Measurements from ENCODE around the gene ELL3. TPM values are rescaled to one million over a fixed set of nuclear protein-coding genes. Genes with fewer than 3 reads are reported as not detected.
A peak's percentile ranks its signal among the peaks of the same experiment; 100 is the strongest.
"Not testable (repeated sequence)": the region's sequence is repeated elsewhere in the genome, so short reads cannot be mapped to it uniquely, and the experiment has no call there.

ELL3 gene
- polyA plus RNA-seq, 1 donor from 2014 or later = 2.2 TPM

DNA sequence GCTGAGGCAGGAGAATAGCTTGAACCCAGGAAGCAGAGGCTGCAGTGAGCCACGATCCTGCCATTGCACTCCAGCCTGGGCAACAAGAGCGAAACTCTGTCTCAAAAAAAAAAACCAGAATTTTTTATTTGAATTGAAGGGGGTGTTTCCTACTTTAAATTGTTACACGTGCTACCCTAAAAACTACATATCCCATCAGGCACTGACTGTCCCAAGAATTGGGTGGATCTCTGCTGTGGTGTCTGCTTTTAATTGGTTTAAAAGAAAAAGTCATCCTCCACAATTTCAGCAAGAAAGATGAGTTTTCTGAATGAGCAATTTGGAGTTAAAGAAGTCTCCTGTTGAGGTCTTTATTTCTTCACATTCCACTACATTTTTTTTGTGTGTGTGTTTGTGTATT is 28.4 kb downstream of the ELL3 start:
- Histone ChIP-seq H3K9ac (ENCODE audit: low read length) (no peak overlapping the region), H3K36me3 (ENCODE audit: insufficient read depth, low read length) (no peaks in the 10 kb centered on the region), H3K27ac (ENCODE audit: low read length) (no peak overlapping the region), H3K9me3 (ENCODE audit: low read length) (no peaks in the 10 kb centered on the region), H3K4me2 (ENCODE audit: low read length) (no peak overlapping the region), H2AFZ (ENCODE audit: low read depth, low read length) (no peak overlapping the region), H4K20me1 (ENCODE audit: insufficient read depth) (no peaks in the 10 kb centered on the region), H3K9me2 (ENCODE audit: insufficient read depth, low read length) (no peaks in the 10 kb centered on the region), H3K79me2 (replicated peaks; ENCODE audit: insufficient read depth, low read length) (peaks cover 42% of the 10 kb centered on the region), H3F3A (ENCODE audit: insufficient read depth, low read length, poor library complexity, severe bottlenecking) (no peaks in the 10 kb centered on the region), H3K4me3 (ENCODE audit: low read length) (peak overlapping the region; percentile 74), H3K27me3 (ENCODE audit: insufficient read depth, low read depth, low read length) (no peaks in the 10 kb centered on the region)
- TF ChIP-seq, protein P1, sequence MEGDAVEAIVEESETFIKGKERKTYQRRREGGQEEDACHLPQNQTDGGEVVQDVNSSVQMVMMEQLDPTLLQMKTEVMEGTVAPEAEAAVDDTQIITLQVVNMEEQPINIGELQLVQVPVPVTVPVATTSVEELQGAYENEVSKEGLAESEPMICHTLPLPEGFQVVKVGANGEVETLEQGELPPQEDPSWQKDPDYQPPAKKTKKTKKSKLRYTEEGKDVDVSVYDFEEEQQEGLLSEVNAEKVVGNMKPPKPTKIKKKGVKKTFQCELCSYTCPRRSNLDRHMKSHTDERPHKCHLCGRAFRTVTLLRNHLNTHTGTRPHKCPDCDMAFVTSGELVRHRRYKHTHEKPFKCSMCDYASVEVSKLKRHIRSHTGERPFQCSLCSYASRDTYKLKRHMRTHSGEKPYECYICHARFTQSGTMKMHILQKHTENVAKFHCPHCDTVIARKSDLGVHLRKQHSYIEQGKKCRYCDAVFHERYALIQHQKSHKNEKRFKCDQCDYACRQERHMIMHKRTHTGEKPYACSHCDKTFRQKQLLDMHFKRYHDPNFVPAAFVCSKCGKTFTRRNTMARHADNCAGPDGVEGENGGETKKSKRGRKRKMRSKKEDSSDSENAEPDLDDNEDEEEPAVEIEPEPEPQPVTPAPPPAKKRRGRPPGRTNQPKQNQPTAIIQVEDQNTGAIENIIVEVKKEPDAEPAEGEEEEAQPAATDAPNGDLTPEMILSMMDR (IDR thresholded peaks at IDR 0.05; ENCODE audit: poor library complexity, severe bottlenecking) = no peak
- TF ChIP-seq RAD21 (conservative IDR thresholded peaks at IDR 0.05) = no peak
- no peak for TF ChIP-seq POLR2AphosphoS5 (IDR thresholded peaks at IDR 0.05)
- no peak for TF ChIP-seq EZH2 (IDR thresholded peaks at IDR 0.05; ENCODE audit: borderline replicate concordance, insufficient read depth, low read length, poor library complexity, severe bottlenecking)
- no peak for TF ChIP-seq TAF1 (IDR thresholded peaks at IDR 0.05; ENCODE audit: low read depth)
- TF ChIP-seq MXI1 (conservative IDR thresholded peaks at IDR 0.05; ENCODE audit: poor library complexity, severe bottlenecking) = no peak
- TF ChIP-seq EP300 (conservative IDR thresholded peaks at IDR 0.05; ENCODE audit: poor library complexity, severe bottlenecking) = no peak
- no peak for TF ChIP-seq SMC3 (conservative IDR thresholded peaks at IDR 0.05; ENCODE audit: poor library complexity)
- TF ChIP-seq, protein P2, sequence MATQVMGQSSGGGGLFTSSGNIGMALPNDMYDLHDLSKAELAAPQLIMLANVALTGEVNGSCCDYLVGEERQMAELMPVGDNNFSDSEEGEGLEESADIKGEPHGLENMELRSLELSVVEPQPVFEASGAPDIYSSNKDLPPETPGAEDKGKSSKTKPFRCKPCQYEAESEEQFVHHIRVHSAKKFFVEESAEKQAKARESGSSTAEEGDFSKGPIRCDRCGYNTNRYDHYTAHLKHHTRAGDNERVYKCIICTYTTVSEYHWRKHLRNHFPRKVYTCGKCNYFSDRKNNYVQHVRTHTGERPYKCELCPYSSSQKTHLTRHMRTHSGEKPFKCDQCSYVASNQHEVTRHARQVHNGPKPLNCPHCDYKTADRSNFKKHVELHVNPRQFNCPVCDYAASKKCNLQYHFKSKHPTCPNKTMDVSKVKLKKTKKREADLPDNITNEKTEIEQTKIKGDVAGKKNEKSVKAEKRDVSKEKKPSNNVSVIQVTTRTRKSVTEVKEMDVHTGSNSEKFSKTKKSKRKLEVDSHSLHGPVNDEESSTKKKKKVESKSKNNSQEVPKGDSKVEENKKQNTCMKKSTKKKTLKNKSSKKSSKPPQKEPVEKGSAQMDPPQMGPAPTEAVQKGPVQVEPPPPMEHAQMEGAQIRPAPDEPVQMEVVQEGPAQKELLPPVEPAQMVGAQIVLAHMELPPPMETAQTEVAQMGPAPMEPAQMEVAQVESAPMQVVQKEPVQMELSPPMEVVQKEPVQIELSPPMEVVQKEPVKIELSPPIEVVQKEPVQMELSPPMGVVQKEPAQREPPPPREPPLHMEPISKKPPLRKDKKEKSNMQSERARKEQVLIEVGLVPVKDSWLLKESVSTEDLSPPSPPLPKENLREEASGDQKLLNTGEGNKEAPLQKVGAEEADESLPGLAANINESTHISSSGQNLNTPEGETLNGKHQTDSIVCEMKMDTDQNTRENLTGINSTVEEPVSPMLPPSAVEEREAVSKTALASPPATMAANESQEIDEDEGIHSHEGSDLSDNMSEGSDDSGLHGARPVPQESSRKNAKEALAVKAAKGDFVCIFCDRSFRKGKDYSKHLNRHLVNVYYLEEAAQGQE (IDR thresholded peaks at IDR 0.05; ENCODE audit: borderline replicate concordance) = no peak

DNA sequence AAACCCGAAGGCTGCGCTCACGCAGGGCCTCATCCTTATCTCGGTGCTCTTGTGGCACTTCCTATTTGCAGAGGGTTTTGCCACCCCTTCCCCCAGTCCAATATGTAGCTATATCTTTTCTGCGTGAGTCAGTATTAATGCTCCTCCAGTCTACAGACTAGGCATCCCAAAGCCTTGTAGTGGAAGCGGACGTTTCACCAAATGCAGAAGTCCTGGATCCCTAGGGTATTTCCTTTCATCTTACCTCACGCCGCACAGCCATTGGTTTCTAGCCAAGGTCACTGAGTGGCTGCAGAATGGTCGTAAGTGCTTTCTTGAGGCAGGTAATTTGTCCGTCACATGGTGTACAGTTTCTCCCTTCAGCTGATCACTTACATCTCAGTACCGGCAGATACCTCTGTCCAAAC is 29.9 kb downstream of the ELL3 start:
- Histone ChIP-seq H3K79me2 (replicated peaks; ENCODE audit: insufficient read depth, low read length) (peaks cover 31% of the 10 kb centered on the region), H3K9ac (ENCODE audit: low read length) (peak overlapping the region; percentile 85), H2AFZ (ENCODE audit: low read depth, low read length) (peak overlapping the region; percentile 71), H3K27ac (ENCODE audit: low read length) (peak overlapping the region; percentile 86), H3K4me2 (ENCODE audit: low read length) (peak overlapping the region; percentile 94), H3K4me3 (ENCODE audit: low read length) (peak overlapping the region; percentile 74)
- H3K27me3 ChIP-seq (ENCODE audit: insufficient read depth, low read depth, low read length); H3F3A ChIP-seq (ENCODE audit: insufficient read depth, low read length, poor library complexity, severe bottlenecking); H3K9me2 ChIP-seq (ENCODE audit: insufficient read depth, low read length); H4K20me1 ChIP-seq (ENCODE audit: insufficient read depth); H3K9me3 ChIP-seq (ENCODE audit: low read length); H3K36me3 ChIP-seq (ENCODE audit: insufficient read depth, low read length): not testable (repeated sequence)
- peak; percentile 7 for TF ChIP-seq MXI1 (conservative IDR thresholded peaks at IDR 0.05; ENCODE audit: poor library complexity, severe bottlenecking)
